ENCODE results near the gene SERPINF2.

The SERPINF2 gene

DNA sequence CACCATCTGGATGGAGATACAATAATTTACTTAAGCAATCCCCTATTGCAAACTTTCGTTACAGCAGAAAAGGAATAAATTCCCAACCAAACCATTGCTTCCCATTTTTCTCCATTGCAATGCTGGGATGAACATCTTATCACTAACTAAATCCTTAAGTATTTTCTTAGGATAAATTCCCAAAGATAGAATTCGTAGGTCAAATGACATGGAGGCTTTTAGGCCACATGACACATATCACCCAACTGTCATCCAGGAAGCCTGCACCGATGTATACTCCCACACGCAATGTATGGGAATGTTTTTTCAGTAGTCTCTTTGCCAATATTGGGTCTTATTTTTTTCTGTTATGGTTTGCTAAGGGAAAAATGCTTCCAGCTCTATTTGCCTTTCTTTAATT lies 30.9 kb upstream of the SERPINF2 start:
- H3K4me1 ChIP-seq (ENCODE audit: insufficient read depth, low read length), result peaks cover 20% of the 10 kb centered on the region
- no peaks in the 10 kb centered on the region for H3K36me3 ChIP-seq (ENCODE audit: insufficient read depth, low read length)
- H3K27me3 ChIP-seq (ENCODE audit: insufficient read depth, low read length), result no peaks in the 10 kb centered on the region
- no peak overlapping the region for H2AFZ ChIP-seq (ENCODE audit: low read depth, low read length)
- no peak overlapping the region for H3K4me3 ChIP-seq (ENCODE audit: low read length)
- no peaks in the 10 kb centered on the region for H3K9me3 ChIP-seq (ENCODE audit: low read length)

DNA sequence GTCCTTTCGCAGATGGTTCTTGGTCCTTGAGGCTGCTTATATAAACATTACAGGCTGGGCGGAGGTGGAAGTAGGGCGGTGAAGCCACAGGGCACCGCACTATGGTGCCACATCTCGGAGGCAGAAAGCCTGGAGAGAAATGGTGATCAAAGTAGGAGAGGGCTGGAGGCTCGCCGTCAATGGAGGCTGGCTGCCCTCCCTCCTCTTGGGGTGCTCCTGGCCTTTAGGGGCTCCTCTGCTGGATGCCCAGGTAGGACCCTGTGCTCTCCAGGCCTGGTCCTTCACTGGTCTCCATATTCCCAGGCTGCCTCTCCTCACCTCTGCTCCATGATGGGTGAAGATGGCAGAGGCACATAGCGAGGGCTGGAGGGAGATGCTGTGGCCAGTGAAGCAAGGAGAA lies 30.4 kb upstream of the SERPINF2 start:
- no peaks in the 10 kb centered on the region for H3K27me3 ChIP-seq (ENCODE audit: insufficient read depth, low read length)
- no peaks in the 10 kb centered on the region for H3K9me3 ChIP-seq (ENCODE audit: low read length)
- peaks cover 21% of the 10 kb centered on the region for H3K4me1 ChIP-seq (ENCODE audit: insufficient read depth, low read length)
- H3K4me3 ChIP-seq (ENCODE audit: low read length), result no peak overlapping the region
- H2AFZ ChIP-seq (ENCODE audit: low read depth, low read length), result no peak overlapping the region
- H3K36me3 ChIP-seq (ENCODE audit: insufficient read depth, low read length), result no peaks in the 10 kb centered on the region

DNA sequence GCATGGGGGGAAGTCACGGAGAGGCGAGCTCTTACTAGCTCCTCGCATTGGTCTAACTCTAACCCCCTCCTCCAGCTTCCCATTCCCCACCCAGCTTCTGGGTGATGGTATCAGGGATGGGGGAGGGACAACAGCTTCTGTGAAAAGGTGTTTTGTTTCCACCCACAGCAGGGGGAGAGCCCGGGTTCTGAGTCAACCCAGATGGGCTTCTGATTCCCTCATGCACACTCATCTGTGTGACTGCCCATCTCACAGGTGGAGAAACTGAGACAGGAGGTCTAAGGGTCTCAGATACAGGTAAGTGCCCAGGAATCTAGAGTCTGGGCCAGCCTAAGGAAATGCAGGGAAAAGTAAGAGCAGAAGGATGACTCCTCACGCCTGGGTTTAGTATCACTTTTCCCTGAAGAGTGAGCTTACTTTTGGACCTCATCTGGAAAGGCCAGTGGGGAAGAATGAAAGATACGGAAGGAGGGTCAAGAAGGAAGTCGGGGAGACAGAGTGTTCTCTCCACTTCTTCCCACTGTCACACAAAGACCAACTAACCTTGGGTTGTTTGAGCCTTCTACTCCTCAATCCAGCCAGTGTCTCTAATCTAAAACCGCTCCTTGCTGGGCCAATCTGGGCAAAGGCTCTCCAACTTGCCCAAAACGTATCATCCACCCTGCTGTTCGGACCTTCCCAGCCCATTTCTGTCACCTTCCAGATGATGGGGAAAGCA lies 29.4 kb upstream of the SERPINF2 start:
- Histone ChIP-seq H3K4me1 (ENCODE audit: insufficient read depth, low read length) (peaks cover 27% of the 10 kb centered on the region), H3K27me3 (ENCODE audit: insufficient read depth, low read length) (no peaks in the 10 kb centered on the region), H3K4me3 (ENCODE audit: low read length) (no peak overlapping the region), H3K9me3 (ENCODE audit: low read length) (no peaks in the 10 kb centered on the region), H2AFZ (ENCODE audit: low read depth, low read length) (no peak overlapping the region), H3K36me3 (ENCODE audit: insufficient read depth, low read length) (no peaks in the 10 kb centered on the region)

DNA sequence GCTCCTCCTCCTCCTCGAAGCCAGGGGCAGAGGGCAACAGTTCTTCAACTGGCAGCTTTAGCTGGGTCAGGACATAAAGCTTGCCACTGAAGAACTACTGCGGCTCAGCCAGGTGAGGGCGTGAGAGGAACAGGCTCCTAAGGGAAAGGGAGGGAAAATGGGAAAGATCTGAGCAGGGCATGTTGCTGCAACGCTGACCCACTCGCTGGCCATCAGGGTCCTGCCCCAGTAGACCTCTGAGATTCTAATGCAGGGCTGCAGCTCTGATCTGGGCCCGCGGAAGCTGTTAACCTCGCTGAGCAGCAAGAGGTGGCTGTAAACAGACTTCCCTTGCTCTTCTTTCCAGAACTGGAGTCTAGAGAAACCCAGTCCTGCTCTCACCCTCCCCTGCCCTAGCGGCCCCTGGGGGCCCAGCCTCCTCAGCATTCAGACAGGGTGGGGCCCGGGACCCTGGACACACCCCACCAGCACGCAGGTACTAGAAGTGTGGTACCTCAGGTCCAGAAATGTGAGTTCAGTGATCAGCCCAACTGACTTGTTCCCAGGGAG lies 28.7 kb upstream of the SERPINF2 start:
- peak overlapping the region; percentile 74 for H3K4me3 ChIP-seq (ENCODE audit: low read length)
- no peaks in the 10 kb centered on the region for H3K9me3 ChIP-seq (ENCODE audit: low read length)
- no peaks in the 10 kb centered on the region for H3K27me3 ChIP-seq (ENCODE audit: insufficient read depth, low read length)
- peak overlapping the region; percentile 1 for H2AFZ ChIP-seq (ENCODE audit: low read depth, low read length)
- H3K36me3 ChIP-seq (ENCODE audit: insufficient read depth, low read length), result no peaks in the 10 kb centered on the region
- H3K4me1 ChIP-seq (ENCODE audit: insufficient read depth, low read length), result peaks cover 27% of the 10 kb centered on the region

DNA sequence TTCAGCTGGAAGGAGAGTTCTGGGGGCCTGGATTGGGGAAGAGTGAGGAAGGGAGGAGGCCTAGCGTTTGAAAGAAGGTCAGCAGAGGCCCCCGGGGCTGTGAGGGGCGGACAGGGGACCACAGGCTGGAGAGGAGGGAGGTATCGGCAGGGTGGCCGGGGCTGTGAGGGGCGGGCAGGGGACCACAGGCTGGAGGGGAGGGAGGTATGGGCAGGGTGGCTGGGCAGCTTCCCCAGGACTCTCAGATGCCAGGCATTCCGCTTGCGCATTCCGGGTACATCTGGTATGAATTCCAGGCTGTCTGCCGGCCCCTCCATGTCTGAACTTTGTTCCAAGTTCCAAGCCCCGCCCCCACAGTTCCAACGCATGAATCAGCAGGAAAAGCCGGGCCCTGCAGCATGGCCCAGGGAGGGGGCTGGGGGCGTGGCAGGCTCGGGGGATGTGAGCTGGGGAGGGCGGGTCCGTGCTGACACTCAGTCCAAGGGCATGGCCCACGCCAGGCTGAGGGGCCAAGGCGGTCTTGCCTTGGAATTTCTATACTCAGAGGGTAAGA lies 28.2 kb upstream of the SERPINF2 start:
- Histone ChIP-seq H3K4me3 (ENCODE audit: low read length) (peak overlapping the region; percentile 74), H2AFZ (ENCODE audit: low read depth, low read length) (peak overlapping the region; percentile 1), H3K9me3 (ENCODE audit: low read length) (no peaks in the 10 kb centered on the region), H3K27me3 (ENCODE audit: insufficient read depth, low read length) (no peaks in the 10 kb centered on the region), H3K4me1 (ENCODE audit: insufficient read depth, low read length) (peaks cover 27% of the 10 kb centered on the region), H3K36me3 (ENCODE audit: insufficient read depth, low read length) (no peaks in the 10 kb centered on the region)

DNA sequence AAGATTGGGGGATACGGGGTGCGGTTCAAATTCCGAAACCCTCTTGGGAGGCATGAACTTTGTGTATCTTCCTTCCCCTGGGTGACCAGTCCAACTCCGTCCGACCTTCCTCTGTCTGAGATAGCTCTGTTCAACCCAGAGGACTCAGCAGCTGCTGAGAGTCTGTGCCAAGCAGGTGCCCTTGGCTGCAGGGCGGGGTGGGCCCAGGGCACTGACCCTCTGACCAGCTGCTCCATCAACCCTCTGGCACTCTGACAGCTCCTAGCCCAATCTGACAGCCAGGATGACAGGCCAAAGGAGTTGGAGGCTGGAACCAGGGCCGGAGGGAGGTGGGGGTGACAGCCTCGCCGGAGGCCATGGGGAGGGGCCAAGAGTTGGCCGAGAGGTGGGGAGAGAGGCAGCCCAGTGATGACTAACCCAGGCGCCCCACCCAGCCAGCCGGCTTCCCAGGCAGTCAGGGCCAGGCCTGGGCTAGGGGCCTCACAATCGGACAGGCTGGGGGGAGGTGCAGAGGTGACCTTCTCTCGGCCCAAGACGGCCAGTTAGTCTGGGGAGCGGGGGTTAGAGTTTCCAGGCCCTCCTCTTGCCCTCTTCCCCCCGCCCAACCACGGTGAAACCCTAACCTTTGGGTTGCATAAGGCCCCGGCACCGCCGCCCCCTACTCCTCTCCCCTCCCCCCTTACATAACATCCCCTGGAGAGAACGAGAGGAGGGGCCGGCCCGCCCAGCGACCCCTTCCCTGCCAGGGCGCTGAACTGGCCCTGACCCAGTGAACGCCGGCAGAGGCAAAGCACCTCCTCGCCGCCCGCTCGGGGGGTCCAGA lies 27.5 kb upstream of the SERPINF2 start:
- Histone ChIP-seq H3K9me3 (ENCODE audit: low read length) (no peaks in the 10 kb centered on the region), H2AFZ (ENCODE audit: low read depth, low read length) (no peak overlapping the region), H3K4me3 (ENCODE audit: low read length) (peak overlapping the region; percentile 74), H3K27me3 (ENCODE audit: insufficient read depth, low read length) (no peaks in the 10 kb centered on the region), H3K36me3 (ENCODE audit: insufficient read depth, low read length) (no peaks in the 10 kb centered on the region), H3K4me1 (ENCODE audit: insufficient read depth, low read length) (peaks cover 27% of the 10 kb centered on the region)

DNA sequence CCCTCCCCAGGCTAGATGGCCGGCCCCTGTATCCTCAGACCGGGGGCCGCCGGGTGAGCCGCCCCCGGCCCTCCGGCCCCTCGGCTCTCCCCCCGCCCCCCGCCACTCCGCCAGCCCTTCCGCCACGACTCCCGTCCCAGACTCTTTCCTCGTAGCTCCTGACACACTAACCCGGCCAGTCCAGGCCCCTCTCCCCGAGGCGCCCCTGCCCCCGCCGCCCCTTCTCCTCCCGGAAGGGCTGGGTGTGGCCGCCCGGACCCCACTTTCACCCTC lies 26.9 kb upstream of the SERPINF2 start:
- H3K27me3 ChIP-seq (ENCODE audit: insufficient read depth, low read length), result no peaks in the 10 kb centered on the region
- H2AFZ ChIP-seq (ENCODE audit: low read depth, low read length), result no peak overlapping the region
- no peaks in the 10 kb centered on the region for H3K36me3 ChIP-seq (ENCODE audit: insufficient read depth, low read length)
- H3K9me3 ChIP-seq (ENCODE audit: low read length), result no peaks in the 10 kb centered on the region
- peak overlapping the region; percentile 74 for H3K4me3 ChIP-seq (ENCODE audit: low read length)
- peaks cover 27% of the 10 kb centered on the region for H3K4me1 ChIP-seq (ENCODE audit: insufficient read depth, low read length)

DNA sequence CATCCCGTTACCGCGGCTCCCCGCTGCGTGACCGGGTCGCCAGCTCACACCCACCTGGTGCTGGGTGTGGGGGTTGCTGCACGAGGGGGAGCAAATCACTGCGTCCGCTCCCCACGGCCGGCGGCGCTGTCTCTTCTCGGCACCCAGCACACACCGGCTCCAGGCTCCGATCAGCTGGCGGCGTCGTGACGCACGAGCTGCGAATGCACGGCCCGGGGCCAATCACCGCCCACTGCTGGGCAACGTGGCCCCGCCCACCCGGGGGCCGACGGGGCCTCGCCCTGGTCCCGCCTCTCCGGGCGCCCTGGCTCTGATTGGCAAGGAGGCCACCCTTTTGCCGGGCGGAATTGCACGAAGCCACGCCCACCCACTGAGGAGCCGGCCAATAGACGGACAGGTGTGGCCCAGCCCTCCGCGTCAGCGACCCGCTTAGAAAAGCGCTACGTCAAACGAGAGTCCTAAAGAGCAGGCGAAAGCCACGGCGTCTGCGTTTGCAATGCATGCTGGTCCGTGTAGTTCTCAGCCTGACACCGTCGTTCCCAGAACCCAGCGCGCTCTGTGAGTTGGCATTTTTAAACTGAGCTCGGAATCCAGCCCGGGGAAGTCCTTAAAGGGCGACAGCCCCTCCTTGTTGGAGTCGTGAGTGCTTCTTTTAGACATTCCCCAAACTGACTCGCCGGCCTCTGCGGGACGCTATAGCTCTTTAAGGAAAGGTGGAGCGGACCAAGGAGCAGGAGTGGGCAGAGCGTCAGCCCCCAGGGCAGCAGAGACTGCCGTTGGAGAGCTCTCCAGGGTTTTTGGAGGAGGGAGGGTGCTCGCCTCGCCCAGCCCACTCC lies 26.4 kb upstream of the SERPINF2 start:
- H2AFZ ChIP-seq (ENCODE audit: low read depth, low read length), result peak overlapping the region; percentile 55
- no peaks in the 10 kb centered on the region for H3K36me3 ChIP-seq (ENCODE audit: insufficient read depth, low read length)
- H3K4me1 ChIP-seq (ENCODE audit: insufficient read depth, low read length), result peaks cover 27% of the 10 kb centered on the region
- no peaks in the 10 kb centered on the region for H3K27me3 ChIP-seq (ENCODE audit: insufficient read depth, low read length)
- H3K4me3 ChIP-seq (ENCODE audit: low read length), result peak overlapping the region; percentile 74
- no peaks in the 10 kb centered on the region for H3K9me3 ChIP-seq (ENCODE audit: low read length)

DNA sequence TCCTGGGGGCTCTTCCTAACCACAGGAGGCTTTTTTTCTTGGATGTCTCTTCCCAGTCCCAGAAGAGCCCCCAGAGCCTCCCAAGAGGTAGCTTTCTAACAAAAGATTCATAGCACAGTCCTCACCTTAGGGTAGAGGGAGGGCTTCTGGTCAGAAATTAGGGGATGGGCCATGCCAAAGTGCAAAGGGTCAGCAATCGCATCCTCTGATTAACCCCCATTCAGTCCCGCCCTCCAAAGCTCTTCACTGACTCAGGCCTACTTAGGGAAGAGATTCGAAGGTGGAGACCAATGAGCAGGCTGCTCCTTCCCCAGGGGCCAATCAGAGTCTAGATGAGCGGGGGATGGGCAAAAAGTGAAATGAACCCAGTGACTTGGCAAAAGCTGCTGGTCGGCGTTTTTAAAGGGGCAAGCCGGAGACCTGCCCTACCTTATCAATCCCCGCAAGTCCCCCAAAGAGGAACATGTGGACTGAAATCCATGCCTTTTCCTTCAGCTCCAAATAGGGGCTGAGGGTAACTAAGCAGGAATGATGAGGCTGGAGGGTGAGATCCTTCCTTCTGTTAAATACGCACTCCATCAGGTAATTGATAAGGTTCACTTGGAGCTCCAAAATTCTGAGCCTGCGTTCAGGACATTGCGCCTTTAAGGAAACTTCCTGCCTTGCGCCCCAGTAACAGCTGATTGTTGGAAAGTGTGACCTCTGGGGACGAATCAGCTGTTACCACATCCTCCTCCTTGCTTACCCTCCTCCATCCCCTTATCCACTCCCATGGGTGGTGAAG lies 25.6 kb upstream of the SERPINF2 start:
- peak overlapping the region; percentile 57 for H3K4me3 ChIP-seq (ENCODE audit: low read length)
- no peaks in the 10 kb centered on the region for H3K9me3 ChIP-seq (ENCODE audit: low read length)
- H3K27me3 ChIP-seq (ENCODE audit: insufficient read depth, low read length), result no peaks in the 10 kb centered on the region
- H2AFZ ChIP-seq (ENCODE audit: low read depth, low read length), result peak overlapping the region; percentile 55
- no peaks in the 10 kb centered on the region for H3K36me3 ChIP-seq (ENCODE audit: insufficient read depth, low read length)
- H3K4me1 ChIP-seq (ENCODE audit: insufficient read depth, low read length), result peaks cover 27% of the 10 kb centered on the region

DNA sequence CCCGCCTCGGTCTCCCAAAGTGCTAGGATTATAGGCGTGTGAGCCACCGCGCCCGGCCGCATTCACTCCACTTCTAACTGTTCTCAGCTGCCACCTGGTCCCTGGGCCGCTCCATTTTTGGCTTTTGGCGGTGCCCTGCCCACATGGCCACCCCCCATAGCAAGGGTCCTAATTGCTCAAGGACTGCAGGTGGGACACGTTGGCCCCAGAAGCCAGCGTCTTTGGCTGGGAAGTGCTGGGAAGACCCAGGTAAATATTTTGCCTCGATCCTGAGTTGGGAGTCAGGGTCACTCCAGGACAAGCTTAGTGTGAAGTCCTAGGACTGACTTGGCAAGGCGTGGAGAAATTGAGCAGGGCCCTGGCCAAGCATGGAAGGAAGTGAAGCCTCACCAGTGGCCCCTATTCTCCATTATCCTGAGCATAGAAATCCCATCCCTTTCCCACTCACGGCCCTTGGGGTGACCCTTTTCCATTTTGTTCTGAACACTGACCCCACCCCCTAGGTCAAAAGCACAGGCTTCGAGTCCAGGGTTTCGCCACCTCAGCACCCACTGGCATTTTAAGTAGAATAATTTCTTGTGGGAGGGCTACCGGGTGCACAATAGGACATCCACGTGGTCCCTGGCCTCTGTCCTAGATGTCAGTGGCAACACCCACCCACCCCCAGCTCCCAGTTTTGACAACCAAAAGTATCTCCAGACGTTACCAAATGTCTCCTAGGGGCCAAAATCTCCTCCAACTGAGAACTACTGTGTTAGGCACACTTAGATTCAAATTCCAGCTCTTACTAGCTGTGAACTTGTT lies 24.1 kb upstream of the SERPINF2 start:
- no peaks in the 10 kb centered on the region for H3K27me3 ChIP-seq (ENCODE audit: insufficient read depth, low read length)
- H3K4me3 ChIP-seq (ENCODE audit: low read length), result no peak overlapping the region
- no peak overlapping the region for H2AFZ ChIP-seq (ENCODE audit: low read depth, low read length)
- H3K4me1 ChIP-seq (ENCODE audit: insufficient read depth, low read length), result peaks cover 25% of the 10 kb centered on the region
- no peaks in the 10 kb centered on the region for H3K36me3 ChIP-seq (ENCODE audit: insufficient read depth, low read length)
- no peaks in the 10 kb centered on the region for H3K9me3 ChIP-seq (ENCODE audit: low read length)

DNA sequence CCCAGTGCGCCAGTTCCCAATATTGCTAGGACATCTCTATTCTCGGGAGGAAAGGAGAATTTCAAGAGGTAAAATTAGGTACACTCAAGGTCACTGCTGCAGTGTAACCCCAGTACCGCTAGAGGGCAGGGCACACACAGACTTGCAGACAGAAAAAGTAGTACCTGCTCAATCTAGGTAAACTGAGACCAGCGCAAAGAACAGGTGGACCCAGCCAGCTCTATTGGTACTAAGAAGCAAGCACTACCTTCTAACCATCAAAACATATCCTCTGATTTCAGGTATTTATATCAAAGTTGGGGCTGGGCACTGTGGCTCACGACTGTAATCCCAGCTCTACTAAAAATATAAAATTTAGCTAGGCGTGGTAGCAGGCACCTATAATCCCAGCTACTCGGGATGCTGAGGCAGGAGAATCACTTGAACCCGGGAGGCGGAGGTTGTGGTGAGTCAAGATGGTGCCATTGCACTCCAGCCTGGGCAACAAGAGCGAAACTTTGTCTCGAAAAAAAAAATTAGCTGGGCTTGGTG lies 21.8 kb upstream of the SERPINF2 start:
- Histone ChIP-seq H3K27me3 (ENCODE audit: insufficient read depth, low read length) (no peaks in the 10 kb centered on the region), H2AFZ (ENCODE audit: low read depth, low read length) (no peak overlapping the region), H3K4me3 (ENCODE audit: low read length) (no peak overlapping the region), H3K4me1 (ENCODE audit: insufficient read depth, low read length) (peaks cover 8% of the 10 kb centered on the region), H3K36me3 (ENCODE audit: insufficient read depth, low read length) (no peaks in the 10 kb centered on the region), H3K9me3 (ENCODE audit: low read length) (no peaks in the 10 kb centered on the region)

All from neuron (in vitro differentiated cells).